ENCODE measurements around the gene TRA2B.
"Not testable (repeated sequence)": the region's sequence is repeated elsewhere in the genome, so short reads cannot be mapped to it uniquely, and the experiment has no call there.

Gene TRA2B

DNA sequence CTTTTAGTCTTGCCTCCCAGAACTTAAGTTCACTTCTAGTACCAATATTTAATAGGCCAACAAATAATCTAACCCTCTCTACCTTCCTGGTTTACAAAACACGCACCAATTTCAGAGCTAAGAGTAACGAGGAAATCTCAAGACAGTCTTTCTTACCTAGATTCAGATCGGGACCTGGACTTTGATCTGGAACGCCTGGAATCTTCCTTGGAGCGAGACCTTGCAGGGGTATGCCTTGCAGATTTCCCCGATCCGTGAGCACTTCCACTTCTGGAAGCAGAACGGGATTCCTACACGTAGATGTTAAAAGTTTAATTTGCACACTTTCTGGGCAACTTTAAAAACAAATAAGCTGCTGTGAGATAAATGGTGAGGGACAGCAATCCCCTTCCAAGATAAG is 11.4 kb downstream of the TRA2B start:
- no peak for DNase-seq

DNA sequence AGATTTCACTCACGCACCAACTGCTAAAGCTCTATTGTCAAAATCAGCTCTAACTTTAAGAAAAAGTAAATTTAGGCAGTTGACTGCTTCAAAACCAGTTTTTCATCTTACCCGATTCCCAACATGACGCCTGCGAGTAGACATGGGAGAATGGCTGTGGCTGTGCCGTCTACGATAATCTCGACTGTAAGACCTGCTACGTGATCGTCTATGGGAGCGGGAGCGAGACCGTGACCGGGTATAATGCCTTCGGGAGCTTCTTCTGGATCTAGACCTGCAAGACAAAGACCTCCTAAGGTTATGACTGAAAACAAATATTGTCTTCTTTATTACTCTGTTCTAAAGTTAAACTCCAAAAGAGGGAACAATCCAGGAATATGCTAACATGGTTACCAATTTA is 12.5 kb downstream of the TRA2B start:
- DNase-seq: no peak

DNA sequence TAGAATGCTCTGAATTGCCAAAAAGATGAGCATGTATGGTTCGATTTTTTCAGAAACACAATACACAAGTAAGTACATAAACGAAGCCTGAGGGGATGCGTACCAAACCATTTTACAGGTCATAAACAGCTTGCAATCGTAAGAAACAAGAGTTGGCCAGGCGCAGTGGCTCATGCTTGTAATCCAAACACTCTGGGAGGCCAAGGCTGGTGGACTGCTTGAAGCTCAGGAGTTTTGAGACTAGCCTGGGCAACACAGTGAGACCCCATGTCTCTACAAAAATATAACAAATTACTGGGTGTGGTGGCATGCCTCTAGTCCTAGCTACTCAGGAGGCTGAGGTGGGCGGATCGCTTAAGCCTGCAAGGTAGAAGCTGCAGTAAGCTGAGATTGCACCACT is 13.4 kb downstream of the TRA2B start:
- no peak for DNase-seq

DNA sequence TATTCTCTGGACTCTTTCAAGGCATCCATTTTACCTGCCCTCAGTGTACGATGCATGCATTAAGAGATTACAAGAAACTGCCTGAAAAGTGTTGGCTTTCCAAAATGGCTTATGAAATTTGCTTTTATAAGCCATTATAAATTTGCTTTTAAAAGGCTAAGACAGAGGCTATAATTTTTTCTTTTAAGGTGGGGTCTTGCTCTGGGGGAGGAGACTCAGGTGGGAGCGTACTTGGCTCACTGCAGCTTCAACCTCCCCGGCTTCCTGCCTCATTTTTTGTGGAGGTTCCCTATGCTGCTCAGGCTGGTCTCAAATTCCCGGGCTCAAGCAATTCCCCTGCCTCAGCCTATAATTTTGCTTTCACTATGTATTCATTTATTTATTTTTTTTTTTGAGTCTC is 17.6 kb downstream of the TRA2B start:
- no peak for DNase-seq

DNA sequence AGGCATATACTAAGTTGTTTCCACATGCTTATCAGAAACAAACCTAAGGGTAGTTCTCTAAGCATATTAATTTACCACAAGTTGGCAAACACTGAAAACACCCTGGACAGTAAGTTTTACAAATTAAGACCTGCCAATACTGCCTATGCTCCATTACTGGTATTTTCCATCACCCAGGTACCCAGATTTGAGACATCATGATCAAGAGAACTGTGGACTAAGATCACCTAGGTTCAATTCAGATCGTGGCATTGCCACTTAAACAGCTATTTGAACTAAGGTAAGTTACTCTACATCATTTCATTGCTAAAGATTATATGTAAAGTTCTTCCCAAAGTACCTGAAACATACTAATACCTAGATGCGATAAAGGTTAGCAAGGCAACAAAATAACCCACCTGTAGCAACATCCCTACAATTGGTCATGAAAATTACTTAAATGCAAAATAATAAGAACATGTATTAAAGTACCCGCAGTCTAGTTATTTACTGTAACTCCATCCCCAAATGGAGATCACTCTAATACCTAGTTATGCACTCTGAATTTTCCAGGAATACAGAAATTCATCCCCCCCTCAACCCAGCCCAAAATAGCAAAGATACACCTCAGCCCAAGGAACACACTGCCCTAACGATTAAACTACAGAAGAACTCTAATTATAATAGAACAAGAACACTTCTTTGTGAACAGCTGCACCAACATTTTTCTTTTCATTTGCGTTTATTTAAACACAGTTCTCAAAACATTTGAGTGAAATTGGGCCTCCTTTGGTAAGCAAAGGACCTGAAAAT is 21.6 kb downstream of the TRA2B start:
- DNase-seq: no peak

DNA sequence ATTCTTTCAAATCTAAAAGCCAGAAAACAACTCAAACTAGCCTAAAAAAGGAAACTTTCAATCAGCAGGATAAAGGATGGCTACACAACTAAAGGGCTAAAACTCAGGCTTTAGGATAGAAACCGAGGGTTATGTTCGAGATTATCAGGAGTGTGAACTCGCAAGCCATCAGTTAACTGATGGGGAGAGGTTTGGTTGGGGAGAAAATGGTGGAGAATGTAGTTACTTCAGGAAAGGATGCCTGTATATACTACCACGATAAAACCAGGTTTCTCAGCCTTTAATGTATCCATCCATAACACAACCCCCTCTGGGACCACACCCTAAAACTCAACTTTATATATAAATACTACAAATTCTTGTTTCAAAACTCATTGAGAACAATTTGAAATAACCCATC is 22.2 kb downstream of the TRA2B start:
- DNase-seq: no peak

DNA sequence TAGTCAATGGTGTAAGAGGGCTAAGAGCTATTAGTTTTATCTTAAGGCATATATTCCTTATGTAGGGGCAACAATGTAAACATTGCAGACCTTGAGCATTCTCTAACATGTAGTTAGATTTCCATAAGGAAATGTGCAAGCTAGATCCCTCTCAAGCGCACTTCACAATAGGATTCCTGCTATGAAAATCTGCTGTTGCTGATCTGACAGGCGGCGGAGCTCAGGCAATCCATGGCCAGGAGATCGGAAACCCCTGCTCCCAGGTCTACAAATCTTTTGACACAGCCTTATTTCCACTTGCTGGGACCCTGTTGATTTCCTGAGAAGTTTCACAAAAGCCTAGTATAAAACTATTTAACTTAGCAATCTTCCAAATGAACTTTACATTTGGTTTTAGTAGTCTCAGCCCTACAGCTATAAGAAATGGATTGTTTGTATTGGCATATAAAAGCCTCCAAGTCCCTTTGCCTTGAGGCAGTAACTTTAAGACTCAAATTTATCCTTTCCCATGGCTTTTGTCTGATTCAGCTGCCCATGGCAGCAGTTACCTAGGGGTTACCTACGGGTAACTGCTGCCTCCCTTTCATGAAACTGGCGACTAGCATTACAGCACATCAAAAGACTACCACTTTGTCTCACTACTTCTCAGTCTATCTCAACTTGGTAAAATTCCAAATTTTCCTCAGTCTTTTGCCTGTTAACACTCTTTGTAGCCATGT is 22.7 kb downstream of the TRA2B start:
- no peak for DNase-seq

DNA sequence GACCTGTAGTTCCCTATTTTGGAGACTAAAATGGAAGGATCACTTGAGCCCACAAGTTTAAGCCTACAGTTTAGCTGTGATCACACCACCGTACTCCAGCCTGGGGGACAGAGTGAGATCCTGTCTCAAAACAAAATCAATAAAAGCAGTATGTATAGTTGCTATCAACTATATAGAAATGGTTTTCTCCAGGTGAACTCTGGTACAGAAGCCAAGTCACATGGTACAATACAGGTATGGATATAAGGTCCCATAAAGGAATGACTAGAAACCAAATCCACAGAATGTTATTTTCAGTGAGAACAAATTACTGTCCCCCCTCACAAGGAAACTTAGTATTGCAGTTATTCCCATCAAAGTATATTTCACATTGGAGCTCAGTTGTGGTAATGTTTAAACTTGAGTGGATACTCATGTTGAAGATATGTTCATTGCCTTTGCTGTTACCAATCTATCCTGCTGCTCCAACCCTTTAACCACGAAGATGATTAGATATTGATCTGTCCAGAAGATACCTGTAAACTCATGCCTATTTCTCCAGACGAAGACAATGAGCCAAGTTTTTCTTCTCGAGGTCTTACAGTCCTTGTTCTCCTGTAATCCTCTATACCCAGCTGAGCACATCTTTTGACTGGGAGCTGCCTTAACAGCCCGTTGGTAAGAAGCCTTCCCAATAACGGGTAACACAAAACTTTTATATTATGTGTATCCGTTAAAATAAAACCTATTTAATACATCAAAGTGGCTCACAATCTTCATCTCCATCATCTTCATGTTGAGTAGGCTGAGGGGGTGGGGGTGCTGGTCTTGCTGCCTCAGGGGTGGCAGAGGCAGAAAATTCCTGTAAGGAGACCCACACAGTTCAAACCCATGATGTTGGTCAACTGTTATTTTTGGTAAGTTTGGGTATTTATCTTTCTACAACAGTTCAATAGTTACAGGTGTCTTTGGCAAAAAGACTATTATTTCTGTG is 24.6 kb downstream of the TRA2B start:
- no peak for DNase-seq

DNA sequence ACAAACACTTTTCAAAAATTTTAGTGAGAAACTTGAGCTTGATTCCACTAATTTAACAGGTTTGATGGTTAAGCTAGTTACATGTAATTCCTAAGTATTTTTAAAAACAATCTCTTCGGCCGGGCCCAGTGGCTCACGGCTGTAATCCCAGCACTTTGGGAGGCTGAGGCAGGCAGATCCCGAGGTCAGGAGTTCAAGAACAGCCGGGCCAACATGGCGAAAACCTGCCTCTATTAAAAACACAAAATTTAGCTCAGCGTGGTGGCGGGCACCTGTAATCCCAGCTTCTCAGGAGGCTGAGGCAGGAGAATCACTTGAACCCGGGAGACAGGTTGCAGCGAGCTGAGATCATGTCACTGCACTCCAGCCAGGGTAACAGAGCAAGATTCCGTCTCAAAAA is 25.3 kb downstream of the TRA2B start:
- no peak for DNase-seq

DNA sequence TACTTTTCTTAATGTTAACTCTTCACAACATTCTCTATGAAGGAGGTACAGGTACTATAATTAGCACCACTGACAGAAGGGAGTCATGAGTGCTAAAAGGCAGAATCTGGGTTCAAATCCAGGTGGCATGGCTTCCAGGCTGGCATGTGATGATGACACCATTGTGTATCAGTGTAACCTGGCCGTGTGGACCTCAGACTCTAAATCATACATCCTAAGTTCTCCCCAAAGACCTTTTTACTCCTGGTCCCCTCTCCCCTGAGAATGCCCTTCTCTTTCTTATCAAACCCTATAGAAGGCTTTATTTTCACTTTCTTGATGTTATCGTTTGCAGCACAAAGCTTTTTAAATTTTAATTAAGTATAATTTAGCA is 26.8 kb downstream of the TRA2B start:
- DNase-seq: not testable (repeated sequence)

DNA sequence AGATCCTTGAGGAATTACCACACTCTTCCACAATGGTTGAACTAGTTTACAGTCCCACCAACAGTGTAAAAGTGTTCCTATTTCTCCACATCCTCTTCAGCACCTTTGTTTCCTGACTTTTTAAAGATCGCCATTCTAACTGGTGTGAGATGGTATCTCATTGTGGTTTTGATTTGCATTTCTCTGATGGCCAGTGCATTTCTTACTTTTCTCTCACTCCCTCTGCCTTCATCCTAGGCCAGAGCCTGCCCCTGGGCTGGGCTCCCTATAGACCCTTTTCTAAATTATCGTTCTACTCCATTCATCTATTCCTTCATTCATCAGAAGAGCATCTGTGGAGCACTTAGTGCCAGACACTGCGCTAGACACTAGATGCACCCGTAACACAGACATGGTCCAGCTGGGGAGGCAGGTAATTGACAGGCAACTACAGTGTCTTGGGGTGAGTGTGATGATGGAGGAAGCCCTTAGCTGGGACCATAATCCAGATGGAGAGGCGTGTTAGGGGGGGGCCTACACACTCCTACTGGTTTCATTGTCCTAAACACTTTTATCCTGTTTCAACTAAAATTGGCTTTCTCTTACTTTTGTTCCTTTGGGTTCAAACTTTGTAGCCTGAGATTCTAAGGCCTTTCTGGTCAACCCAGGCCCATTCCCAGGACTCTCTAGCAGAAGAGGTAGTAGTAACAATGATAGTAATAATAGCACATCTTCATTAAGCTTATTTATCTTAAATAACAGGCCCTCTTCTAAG is 27.3 kb downstream of the TRA2B start:
- DNase-seq: not testable (repeated sequence)

DNA sequence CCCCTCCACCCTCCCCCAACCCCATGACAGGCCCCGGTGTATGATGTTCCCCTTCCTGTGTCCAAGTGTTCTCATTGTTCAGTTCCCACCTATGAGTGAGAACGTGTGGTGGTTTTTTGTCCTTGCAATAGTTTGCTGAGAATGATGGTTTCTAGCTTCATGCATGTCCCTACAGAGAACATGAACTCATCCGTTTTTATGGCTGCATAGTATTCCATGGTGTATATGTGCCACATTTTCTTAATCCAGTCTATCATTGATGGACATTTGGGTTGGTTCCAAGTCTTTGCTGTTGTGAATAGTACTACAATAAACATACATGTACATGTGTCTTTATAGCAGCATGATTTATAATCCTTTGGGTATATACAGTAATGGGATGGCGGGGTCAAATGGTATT is 27.9 kb downstream of the TRA2B start:
- not testable (repeated sequence) for DNase-seq

DNA sequence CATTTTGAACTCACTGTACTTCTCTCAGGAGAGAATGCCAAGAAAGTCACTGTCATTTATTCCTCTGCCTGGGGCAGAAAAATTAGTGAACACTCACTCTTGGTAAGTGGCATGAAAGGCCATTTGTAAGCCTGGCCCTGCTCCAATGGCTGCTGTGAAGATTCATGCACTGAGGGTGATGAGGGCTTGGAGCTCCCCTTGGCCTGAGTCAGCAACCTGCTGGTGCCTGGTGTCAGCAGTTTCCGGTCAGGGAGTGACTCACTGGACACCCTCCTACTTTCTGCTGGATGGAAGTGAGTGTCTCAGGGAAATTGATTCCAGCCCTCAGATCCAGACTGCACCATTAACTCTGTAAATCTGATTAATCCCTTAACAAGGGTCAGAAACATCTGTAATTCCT is 37.6 kb downstream of the TRA2B start:
- DNase-seq: peak; percentile 68

DNA sequence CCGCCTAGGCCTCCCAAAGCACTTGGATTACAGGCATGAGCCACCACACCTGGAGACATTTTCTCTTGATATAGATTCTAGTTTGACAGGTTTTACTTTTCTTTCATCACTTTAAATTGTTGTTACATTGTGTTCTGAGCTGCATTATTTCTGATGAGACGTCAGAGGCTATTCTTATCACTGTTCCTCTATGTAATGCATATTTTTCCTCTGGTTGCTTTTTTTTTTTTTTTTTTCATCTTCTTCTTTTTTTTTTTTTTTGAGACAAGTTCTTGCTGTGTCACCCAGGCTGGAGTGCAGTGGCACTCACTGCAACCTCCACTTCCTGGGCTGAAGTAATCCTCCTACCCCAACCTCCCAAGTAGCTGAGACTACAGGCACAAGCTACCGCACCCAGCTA is 41.2 kb downstream of the TRA2B start:
- DNase-seq: no peak

DNA sequence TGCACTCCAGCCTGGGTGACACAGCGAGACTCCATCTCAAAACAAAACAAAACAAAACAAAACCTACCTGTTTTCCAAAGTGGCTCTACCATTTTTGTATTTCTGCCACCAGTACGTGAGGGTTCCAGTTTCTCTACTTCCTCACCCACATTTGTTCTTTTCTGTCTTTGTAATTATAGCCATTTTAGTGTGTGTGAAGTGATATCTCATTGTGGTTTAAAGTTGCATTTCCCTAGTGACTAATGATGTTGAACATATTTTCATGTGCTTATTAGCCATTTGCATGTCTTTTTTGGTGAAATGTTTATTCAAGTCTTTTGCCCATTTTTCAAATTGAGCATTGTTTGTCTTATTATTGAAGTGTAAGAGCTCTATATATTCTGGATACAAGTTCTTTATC is 50.7 kb downstream of the TRA2B start:
- no peak for DNase-seq

DNA sequence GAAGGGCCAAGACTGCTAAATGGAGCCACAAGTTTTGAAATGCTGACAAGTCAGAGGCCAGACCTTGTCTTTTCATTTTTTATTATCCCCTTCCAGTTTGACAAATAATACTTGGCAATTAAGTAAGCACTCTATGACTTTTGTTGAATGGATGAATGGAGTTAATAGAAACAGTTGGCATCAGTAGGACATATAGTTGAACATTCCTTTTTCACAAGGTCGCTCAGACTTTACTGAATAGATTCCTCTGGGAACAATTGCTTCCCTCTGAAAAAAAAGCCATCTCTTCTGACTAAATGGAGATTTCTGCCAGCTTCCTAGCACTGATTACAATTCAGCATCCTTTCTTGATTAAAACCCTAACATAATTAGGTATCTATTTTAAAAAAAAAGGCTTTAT is 53.2 kb downstream of the TRA2B start:
- no peak for DNase-seq

DNA sequence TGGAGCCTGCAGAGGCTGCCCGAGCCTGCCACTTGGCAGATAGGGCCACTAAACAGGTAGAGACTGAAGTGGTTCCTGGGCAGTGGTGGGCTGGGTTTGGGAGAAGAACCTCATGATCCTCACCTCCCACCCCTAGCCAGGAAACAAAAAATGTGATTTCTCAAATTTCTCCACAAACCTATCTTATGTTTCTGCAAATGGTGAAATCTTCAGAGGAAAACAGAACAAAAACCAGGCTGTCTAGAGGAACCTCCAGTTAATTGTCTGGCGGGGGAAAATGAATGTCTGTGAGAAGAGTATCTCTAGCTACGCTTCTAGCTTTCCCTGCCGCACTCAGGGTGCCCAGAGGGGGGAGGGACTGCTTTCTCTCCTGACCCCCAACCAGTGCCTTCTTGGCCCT is 55.9 kb downstream of the TRA2B start:
- DNase-seq: no peak

DNA sequence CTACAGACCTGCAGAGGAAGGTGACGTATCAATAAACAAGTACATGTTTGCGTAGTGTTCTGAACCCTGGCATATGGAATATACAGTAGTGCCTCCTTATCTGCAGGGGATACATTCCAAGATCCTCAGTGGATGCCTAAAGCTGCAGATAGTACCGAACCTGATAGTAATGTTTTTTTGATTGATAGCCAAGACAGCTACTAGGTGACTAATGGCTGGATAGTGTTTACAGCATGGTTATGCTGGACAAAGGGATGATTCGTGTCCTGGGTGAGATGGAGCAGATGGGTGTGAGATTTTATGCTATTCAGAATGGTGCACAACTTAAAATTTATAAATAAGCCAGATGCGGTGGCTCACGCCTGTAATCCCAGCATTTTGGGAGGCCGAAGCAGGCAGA is 57.2 kb downstream of the TRA2B start:
- no peak for DNase-seq

DNA sequence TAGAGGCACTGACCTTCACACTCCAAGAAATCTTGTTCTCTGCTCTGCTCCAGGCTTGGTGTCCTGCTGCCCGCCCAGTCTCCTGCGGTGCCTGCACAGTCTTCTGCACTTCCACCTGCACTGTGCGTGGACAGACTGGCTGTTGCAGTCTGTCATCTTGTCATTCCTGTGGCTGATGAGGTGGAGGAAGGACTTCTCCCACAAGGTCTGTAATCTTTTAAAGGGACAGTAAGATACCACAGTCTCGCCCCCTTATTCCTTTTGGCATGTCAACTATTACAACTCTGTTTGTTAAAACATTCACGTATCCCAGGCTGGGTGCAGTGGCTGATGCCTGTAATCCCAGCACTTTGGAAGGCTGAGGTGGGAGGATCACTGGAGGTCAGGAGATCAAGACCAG is 58.9 kb downstream of the TRA2B start:
- no peak for DNase-seq

DNA sequence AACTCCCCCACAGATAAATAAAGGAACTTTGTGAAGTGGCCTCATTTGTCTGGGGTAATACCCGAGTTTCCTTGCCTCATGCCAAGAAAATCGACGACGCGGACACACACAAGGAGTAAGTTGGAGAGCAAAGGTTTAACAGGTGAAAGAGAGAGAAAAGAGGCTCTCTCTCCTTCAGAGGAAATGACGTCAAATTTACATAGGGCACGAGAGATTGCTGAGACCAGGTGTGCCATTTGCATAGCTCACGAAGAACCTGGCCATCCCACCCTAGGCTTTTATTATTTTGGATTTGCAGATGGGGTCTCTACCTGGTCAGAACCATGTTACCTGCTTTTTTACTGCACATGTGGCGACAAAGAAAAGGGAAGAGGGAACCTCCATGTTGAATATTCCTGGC is 63.7 kb downstream of the TRA2B start:
- DNase-seq: no peak

DNA sequence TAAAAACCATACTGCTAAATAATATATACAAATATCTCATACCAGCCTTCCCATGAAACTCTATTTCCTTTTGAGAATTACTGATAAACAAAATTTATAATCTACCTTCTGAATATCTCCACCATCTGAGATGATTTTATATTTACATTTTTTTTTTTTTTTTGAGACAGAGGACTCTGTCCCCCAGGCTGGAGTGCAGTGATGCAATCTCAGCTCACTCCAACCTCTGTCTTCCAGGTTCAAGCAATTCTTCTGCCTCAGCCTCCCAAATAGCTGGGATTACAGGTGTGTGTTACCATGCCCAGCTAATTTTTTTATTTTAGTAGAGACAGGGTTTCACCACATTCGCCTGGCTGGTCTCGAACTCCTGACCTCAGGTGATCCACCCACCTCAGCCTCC is 70.2 kb downstream of the TRA2B start:
- DNase-seq: no peak

DNA sequence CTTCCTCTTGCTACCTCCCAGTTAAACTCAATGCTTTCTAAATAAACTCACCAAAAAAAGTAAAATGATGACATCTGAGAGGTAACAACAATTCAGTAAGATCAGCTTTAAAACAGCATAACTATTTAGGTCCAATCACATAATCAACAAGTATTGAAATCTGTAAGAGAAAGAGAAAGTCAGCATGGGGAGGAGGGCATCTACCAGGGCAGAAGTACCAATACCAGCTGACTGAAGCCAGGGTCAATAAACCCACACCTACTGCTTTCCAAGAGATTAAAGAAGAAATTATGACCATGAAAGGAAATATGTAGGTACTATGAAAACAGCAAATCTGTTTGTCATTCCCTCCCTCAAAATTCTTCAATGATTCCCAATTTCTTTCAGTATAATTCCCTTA is 70.8 kb downstream of the TRA2B start:
- no peak for DNase-seq

DNA sequence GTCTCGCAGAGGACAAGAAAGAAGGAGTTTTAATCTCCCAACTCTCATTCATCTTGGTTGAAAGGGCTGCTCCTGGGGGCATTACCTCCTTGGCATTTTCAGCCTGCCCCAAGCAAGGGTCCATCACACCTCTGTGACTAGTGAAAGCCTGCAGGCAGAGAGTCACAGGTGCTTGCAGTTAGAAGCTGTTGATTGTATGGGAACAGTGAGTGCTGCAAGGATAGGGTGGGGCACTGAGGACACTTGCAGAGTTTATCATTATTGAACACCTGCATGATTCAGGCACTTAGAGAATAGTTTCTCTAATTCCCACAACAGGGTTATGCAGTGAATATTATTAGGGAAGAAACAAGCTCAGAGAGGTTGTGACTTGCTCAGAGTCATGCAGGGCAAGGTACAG is 71.3 kb downstream of the TRA2B start:
- DNase-seq: no peak
